ENCODE results near the gene ARHGAP24. TPM values are rescaled to one million over a fixed set of nuclear protein-coding genes. Genes with fewer than 3 reads are reported as not detected.

The ARHGAP24 gene
- total RNA-seq, 2 donors from 2014 or later = 34.0 to 42.0 TPM

DNA sequence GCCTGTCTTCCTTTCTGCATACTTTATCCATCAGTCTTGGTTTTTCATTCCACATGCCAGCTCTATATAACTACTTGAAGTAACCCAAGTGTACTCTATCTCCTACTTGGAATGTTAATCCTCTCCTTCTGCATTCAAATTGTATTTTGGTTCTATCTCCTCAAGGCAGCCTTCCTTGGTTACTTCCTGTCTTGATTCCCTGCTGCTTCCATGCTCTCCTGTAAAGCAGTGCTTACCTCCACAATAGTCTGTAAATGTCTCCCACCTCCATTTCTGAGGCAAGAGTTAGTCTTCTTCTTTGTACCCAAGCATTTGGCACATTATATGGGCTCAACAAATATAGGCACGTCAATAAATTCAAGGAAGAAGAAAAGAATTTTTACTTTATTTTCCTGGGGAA lies 298.4 kb downstream of the ARHGAP24 start:
- Histone ChIP-seq H3K4me1 (peaks cover 0 to 13% of the 10 kb centered on the region in 2 donors), H3K36me3 (no peaks in the 10 kb centered on the region), H3K27ac (no peak overlapping the region), H3K4me3 (no peak overlapping the region), H3K27me3 (no peaks in the 10 kb centered on the region), H3K9me3 (no peaks in the 10 kb centered on the region)
- no peak for DNase-seq (ENCODE audit: low spot score)
- TF ChIP-seq CTCF (IDR thresholded peaks at IDR 0.05) = no peak

DNA sequence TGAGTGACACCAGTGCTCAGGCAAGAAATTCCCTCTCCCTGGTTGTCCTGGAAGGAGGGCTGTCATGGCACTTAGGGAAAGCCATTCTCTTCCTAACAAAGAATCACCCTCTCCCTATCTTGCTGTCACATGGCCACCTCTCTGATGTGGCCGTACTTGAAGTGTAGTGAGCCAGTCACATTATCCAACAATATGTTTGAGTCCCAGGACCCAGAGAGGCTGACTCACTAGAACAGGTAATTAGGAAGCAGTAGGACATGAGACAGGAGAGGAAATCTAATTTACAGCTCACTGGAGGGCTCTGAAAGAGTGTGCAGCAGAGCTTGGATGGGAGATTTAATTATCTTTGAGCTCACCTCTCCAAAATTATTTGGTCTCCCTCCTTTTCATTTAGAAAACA lies 299.1 kb downstream of the ARHGAP24 start:
- TF ChIP-seq CTCF (IDR thresholded peaks at IDR 0.05) = no peak
- Histone ChIP-seq H3K4me3 (no peak overlapping the region), H3K9me3 (no peaks in the 10 kb centered on the region), H3K4me1 (peaks cover 0 to 14% of the 10 kb centered on the region in 2 donors), H3K27me3 (no peaks in the 10 kb centered on the region), H3K27ac (no peak overlapping the region), H3K36me3 (no peaks in the 10 kb centered on the region)
- DNase-seq (ENCODE audit: low spot score) = no peak

- DNase-seq (ENCODE audit: low spot score) = no peak
- no peak for TF ChIP-seq CTCF (IDR thresholded peaks at IDR 0.05)
- Histone ChIP-seq H3K36me3 (no peaks in the 10 kb centered on the region), H3K27ac (no peak overlapping the region), H3K9me3 (no peaks in the 10 kb centered on the region), H3K4me1 (peaks cover 0 to 17% of the 10 kb centered on the region in 2 donors), H3K4me3 (no peak overlapping the region), H3K27me3 (no peaks in the 10 kb centered on the region)
Observed at GRCh38 chr4:85774489-85774888, 299.5 kb downstream of the ARHGAP24 start.

DNA sequence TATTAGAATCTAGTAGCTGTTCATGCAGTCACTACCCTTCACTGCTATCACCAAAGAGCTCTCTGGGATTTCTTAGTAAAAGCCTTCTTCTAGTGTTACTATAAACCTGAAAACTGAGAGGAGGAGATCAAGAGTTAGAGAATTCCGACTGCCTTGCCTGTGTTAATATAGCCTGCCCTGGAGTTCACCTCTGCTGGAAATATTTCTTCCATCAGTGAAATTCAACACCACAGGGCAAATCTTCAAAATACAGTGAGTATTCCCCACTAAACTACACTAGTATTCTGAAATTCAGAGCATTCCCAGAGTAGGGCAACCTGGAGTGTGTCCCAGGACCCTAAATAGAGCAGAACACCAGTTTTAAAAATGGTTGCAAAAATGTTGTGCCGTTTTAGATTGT lies 301.1 kb downstream of the ARHGAP24 start:
- Histone ChIP-seq H3K9me3 (no peaks in the 10 kb centered on the region), H3K27me3 (no peaks in the 10 kb centered on the region), H3K36me3 (no peaks in the 10 kb centered on the region), H3K4me3 (no peak overlapping the region), H3K4me1 (peaks cover 0 to 30% of the 10 kb centered on the region in 2 donors), H3K27ac (peak overlapping the region in 1 of 2 donors; percentile 24)
- DNase-seq (ENCODE audit: low spot score) = no peak
- no peak for TF ChIP-seq CTCF (IDR thresholded peaks at IDR 0.05)

DNA sequence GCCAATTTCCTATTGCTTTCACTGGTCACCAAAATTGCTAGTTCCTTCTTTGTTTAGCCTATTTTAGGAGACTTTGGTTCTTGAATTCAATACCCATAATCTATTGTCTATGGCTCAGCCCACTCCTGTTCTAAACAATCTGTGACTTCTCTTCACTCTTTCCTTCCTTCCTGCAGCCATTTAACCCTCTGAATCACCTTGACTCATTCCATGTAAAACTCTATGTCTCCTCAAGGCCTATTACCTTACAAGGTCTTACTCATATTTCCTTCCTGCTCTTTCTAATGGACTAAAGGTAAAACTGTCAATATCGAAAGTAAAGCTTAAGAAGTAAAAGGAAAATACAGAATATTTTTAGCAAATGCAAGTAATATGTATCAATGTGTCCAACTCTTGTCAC lies 301.6 kb downstream of the ARHGAP24 start:
- DNase-seq (ENCODE audit: low spot score) = no peak
- no peak for TF ChIP-seq CTCF (IDR thresholded peaks at IDR 0.05)
- Histone ChIP-seq H3K27ac (peak overlapping the region in 1 of 2 donors; percentile 24), H3K27me3 (no peaks in the 10 kb centered on the region), H3K9me3 (no peaks in the 10 kb centered on the region), H3K4me3 (no peak overlapping the region), H3K4me1 (peaks cover 0 to 35% of the 10 kb centered on the region in 2 donors), H3K36me3 (no peaks in the 10 kb centered on the region)

GRCh38 chr4:85777908-85778631 lies 303.1 kb downstream of the ARHGAP24 start:
- H3K27ac ChIP-seq = peak overlapping the region; percentile 76 to 78
- no peak for DNase-seq (ENCODE audit: low spot score)
- no peaks in the 10 kb centered on the region for H3K9me3 ChIP-seq
- H3K27me3 ChIP-seq = no peaks in the 10 kb centered on the region
- peak overlapping the region; percentile 5 to 44 for H3K4me3 ChIP-seq
- TF ChIP-seq CTCF (IDR thresholded peaks at IDR 0.05) = no peak
- H3K4me1 ChIP-seq = peaks cover 0 to 45% of the 10 kb centered on the region in 2 donors
- H3K36me3 ChIP-seq = no peaks in the 10 kb centered on the region

Measured in right atrium auricular region (tissue), 2 donors.